HL-60/S4 treated with phorbol 12-myristate 13-acetate at 8.2 ng/mL for 4 days and 3 days (cell line): ENCODE data around the gene CDCA5.
"Not testable (repeated sequence)": the region's sequence is repeated elsewhere in the genome, so short reads cannot be mapped to it uniquely, and the experiment has no call there.

Source experiments
- in situ Hi-C: fragments of 300-500 bp; cut with MboI; formaldehyde crosslinking; loops from 2 replicates; pipeline ENCODE4 v1.15.0; 2022; ENCODE audit warnings: low sequenced_read_pairs

The CDCA5 gene

GRCh38 chr11:65119670-65119995 lies 35.8 kb upstream of the CDCA5 start:
- in situ Hi-C loops: no loop called here

DNA sequence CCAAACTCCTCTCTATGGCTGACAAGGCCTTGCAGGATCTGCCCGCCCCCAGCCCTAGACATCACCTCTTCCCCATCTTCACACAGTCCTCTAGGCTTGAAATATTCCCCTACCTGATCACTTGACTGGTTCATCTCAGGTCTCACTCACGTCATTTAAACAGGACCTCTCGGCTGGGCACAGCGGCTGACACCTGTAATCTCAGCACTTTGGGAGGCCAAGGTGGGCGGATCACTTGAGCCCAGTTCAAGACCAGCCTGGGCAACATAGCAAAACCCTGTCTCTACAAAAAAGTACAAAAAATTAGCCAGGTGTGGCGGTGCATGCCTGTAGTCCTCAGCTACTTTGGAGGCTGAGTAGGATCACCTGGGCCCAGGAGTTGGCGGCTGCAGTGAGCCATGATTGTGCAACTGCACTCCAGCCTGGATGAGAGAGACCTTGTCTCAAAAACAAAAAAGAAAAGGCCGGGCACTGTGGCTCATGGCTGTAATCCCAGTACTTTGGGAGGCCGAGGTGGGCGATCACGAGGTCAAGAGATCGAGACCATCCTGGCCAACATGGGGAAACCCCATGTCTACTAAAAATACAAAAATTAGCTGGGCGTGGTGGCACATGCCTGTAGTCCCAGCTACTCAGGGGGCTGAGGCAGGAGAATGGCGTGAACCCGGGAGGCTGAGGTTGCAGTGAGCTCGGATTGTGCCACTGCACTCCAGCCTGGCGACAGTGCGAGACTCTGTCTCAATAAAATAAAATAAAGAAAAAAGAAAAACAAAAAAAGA lies 35.2 kb upstream of the CDCA5 start:
- in situ Hi-C loops: not testable (repeated sequence)

- in situ Hi-C loops: no loop called here
Measured at GRCh38 chr11:65118097-65118837, 34.4 kb upstream of the CDCA5 start.

- in situ Hi-C loops: no loop called here
Measured at GRCh38 chr11:65117206-65118096, 33.6 kb upstream of the CDCA5 start, which contains the start of gene ZNHIT2. Gene ZNHIT2 (minus strand): TSS chr11:65117701. CDS start chr11:65117653, 48 bp downstream.

GRCh38 chr11:65116370-65117205 lies 32.7 kb upstream of the CDCA5 start:
- in situ Hi-C loops: no loop called here

DNA sequence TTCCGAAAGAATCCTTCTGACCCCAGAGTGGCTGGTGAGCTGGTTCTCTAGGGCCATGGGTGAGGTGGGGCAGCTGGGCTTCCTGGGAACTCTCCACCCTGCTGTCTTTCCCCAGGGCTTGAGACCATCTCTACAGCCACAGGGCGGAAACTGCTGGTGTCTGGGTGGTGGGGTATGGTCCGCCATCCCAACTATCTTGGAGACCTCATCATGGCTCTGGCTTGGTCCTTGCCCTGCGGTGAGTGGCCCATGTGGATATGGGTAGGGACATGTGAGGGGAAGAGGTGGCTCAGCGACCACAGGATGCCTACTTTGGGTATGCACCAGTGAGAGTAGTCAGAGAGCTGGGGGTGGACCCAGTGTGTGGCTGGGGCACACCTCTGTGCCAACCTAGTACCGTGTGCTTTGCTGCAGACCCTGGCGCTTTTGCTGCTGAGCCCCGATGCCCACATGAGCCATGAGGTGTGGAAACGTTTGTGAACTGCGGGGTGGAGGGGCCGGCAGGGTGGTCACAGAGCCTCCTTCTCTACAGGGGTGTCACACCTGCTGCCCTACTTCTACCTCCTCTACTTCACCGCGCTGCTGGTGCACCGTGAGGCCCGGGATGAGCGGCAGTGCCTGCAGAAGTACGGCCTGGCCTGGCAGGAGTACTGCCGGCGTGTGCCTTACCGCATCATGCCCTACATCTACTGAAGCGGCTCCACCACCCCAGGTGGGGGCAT lies 31.7 kb upstream of the CDCA5 start:
- in situ Hi-C loops: no loop called here

DNA sequence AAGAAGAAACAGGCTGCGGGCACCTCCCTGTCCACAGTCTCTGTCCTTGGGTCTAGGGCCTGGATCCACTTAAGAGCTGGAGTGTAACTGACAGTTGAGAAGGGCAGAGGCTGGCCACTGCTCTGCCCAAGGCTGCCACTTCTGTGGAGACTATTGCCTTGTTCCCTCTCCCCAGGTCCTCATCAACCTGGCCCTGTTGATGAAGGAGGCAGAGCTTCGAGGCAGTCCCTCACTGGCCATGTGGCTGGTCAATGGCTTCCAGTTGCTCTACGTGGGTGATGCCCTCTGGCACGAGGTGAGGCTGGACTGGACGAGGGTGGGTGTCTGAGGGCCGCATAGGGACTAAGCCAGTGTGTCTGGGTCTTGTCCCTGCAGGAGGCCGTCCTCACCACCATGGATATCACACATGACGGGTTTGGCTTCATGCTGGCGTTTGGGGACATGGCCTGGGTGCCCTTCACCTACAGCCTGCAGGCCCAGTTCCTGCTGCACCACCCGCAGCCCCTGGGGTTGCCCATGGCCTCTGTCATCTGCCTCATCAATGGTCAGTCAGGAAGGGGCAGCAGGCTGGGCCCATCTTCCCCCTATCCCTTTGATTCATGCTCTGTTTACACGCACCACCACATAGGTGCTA lies 30.8 kb upstream of the CDCA5 start:
- in situ Hi-C loops: no loop called here

DNA sequence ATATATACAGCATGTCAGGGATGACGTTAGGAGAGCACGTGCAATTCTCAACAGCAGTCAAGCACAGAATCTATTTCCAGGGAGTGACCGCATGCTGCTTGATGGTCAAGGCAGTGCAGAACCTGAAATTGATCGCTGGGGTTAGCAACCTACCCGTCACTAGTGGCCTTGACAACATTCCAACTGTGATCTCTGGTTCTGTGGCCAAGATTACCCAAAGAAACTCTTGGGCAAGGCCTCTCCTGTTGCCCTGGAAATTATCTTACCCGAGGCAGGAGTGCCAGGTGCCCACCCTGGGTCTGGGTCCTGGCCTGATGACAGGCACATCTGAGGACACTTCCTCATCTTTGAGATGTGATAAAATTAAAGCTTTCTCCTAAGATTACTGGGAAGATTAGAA lies 30.0 kb upstream of the CDCA5 start:
- in situ Hi-C loops: no loop called here

DNA sequence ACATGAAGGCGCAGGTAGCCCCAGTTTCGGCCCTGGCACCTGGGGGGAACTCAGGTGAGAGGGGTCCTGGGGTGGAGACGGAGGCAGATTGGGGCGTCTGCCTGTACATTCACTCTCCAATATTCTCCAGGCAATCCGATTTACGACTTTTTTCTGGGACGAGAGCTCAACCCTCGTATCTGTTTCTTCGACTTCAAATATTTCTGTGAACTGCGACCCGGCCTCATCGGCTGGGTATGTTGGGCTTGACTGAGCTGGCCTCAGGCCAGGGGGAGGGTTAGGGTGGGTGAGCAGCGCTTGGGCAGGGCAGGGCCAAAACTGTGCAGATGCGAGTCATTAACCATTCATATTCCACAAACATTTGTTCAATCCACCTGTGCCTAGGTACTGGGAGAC lies 29.5 kb upstream of the CDCA5 start:
- in situ Hi-C loops: no loop called here

DNA sequence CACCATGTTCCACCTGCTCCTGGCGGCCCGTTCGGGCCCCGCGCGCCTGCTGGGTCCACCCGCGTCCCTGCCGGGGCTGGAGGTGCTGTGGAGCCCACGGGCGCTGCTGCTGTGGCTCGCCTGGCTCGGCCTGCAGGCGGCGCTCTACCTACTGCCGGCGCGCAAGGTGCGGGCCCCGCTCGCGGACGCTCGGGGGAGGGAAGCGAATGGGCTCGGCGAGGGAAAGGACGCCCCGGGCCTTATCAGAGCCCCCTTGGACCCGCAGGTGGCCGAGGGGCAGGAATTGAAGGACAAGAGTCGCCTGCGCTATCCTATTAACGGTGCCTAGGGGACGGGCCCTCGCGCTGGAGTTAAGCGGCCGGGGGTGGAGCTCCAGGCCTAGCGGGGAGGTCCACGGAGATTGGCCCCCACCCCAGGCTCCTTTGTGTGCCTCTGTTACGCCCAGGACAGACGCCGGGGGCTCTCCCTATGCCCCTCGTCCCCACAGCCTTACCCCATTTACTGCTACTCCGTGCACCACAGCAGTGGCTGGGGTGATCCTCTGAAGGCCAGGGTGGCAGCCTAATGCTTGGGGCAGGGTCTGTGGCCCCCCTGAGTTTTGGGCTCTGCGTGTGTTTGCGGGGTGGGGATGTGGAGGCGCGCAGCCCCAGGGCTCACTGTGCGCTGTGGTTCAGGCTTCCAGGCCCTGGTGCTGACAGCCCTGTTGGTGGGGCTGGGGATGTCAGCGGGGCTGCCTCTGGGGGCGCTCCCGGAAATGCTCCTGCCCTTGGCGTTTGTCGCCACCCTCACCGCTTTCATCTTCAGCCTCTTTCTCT lies 28.9 kb upstream of the CDCA5 start:
- in situ Hi-C loops: no loop called here

DNA sequence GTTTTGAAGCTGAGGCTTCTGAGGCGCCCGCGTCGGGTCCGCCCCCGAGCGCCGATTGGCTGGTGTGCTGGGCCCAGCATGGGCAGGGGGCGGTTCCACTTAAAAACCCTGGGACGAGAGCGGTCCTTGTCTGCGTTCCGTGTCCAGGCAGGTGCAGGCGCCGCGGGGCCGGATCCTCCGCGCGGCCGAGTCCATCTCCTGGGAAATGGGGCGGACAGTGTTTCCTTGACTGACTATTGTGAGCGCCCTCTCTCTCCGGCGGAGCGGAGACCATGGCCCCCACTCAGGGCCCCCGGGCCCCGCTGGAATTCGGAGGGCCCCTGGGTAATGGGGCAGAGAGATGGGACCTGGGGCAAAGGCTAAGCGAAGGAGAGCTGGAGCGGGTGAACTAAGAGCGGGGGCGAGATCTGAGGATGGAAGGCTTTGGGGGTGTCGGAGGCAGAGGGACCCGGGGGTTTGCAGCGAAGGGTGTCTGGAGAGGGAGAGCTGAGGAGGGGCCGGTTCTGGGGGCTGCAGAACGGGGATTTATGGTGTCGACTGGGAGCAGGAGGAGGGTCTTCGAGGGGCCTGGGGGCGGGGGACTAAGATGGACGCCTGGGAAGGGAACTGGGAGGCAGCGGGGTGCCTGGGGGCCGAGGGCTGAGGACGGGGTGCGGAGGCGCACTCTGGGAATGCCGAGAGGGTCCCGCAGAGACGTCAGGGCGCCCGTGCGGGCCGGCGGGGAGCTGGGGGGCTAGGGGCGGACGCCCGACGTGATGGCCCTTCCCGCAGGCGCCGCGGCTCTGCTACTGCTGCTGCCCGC lies 28.1 kb upstream of the CDCA5 start, which contains the start of gene TM7SF2:
Gene TM7SF2, plus strand, starts transcription at position 129 of the 802 bp plus-strand sequence. Its CDS starts 144 bp downstream, at position 273.
- in situ Hi-C loops: no loop called here

DNA sequence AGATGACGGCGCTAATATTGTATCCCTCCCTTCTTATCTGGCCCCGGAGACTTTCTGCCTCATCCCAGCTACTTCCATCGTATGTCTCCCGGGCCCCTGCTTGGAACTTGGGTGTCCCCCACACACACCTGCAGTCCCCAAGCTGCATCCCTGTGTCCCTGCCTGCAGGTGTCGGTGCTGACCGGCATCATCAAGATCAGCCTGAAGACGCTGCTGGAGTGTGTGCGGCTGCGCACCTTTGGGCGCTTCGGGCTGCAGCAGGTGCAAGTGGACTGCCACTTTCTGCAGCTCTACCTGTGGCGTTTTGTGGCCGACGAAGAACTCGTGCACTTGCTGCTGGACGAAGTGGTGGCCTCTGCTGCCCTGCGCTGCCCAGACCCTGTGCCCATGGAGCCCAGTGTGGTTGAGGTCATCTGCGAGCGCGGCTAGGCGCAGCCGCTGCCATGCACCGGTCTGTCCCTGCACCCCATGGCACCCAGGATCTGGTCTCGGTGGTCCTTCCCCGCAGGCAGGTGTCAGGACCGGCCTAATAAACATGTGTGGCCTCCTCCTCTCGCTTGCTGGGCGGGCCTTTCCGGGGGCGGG lies 27.4 kb upstream of the CDCA5 start:
- in situ Hi-C loops: no loop called here

- in situ Hi-C loops: no loop called here
Measured at GRCh38 chr11:65110354-65110861, 26.6 kb upstream of the CDCA5 start.

DNA sequence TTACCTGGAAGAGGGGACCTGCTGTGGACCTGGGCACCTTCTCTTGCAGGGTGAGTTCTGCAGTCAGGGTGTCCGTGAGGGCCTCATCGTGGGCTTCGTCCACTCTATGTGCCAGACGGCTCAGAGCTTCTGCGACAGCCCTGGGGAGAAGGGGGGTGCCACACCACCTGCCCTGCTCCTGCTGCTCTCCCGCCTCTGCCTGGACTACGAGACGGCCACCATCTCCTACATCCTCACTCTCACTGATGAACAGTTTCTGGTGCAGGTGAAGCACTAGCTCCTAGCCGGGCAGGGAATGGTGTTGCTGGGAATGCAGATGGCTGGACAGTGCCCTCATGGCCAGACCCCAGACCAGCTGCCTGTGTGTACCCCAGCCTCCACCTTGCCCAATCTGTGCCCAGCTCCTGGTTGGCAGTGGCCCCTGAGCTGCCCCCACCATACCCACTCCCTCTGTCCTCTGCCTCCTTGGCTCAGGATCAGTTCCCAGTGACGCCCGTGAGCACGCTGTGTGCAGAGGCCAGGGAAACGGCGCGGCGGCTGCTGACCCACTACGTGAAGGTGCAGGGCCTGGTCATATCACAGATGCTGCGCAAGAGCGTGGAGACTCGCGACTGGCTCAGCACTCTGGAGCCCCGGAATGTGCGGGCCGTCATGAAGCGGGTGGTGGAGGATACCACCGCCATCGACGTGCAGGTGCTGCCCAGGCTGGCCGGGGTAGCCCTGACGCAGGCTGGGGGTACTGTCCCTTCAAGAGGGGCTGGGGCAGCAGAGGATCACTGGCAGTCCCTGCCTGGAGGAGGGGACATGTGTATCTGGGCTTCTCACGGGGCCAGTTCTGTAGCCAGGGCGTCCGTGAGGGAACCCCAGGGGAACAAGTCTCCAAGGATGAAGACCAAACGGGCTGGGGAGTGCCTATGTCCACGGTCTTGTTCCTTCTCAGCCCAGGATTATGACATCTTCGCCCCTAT lies 25.7 kb upstream of the CDCA5 start:
- in situ Hi-C loops: no loop called here

DNA sequence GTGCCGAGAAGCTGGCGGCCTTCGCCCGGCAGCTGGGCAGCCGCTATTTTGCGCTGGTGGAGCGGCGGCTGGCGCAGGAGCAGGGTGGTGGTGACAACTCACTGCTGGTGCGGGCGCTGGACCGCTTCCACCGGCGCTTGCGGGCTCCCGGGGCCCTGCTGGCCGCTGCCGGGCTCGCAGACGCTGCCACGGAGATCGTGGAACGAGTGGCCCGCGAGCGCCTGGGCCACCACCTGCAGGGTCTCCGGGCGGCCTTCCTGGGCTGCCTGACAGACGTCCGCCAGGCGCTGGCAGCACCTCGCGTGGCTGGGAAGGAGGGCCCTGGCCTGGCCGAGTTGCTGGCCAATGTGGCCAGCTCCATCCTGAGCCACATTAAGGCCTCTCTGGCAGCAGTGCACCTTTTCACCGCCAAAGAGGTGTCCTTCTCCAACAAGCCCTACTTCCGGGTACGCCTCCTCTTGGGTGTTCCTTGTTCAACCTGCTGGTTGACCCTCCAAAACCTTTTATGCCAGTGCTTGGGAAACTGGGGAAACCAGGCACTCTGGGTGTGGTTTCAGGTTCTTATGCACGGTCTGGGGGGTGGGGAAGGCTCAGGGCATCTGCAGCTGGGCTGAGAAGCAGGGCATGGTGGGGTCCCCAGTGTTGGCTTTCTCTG lies 24.8 kb upstream of the CDCA5 start:
- in situ Hi-C loops: no loop called here
